Nephron progenitor cell (in vitro differentiated cells): ENCODE data around the gene ARL5A.

Experiments
- DNase-seq: peaks from one replicate; pipeline ENCODE4 v3.0.0; 2021
- H3K27ac Mint-ChIP-seq: 2 replicates; pipeline ENCODE4 v1.8.0; 2021; ENCODE audit warnings: mild to moderate bottlenecking, moderate library complexity, mixed read lengths
- H3K27me3 Mint-ChIP-seq: 2 replicates; pipeline ENCODE4 v1.8.0; 2021; ENCODE audit warnings: mild to moderate bottlenecking, low read depth, mixed read lengths; ENCODE audit not compliant: poor library complexity
- H3K36me3 Mint-ChIP-seq: 2 replicates; pipeline ENCODE4 v1.8.0; 2021; ENCODE audit warnings: low read depth, mixed read lengths
- H3K4me1 Mint-ChIP-seq: 2 replicates; pipeline ENCODE4 v1.8.0; 2021; ENCODE audit warnings: mixed read lengths
- H3K4me3 Mint-ChIP-seq: 2 replicates; pipeline ENCODE4 v1.8.0; 2021; ENCODE audit warnings: mild to moderate bottlenecking, moderate library complexity, mixed read lengths
- H3K9me3 Mint-ChIP-seq: 2 replicates; pipeline ENCODE4 v1.8.0; 2021; ENCODE audit warnings: mild to moderate bottlenecking, moderate library complexity, mixed read lengths
- CTCF ChIP-seq: fragments of 200-600 bp; sonication (generic); IDR thresholded peaks from 2 replicates; pipeline ENCODE4 v1.5.0; 2021; ENCODE audit warnings: antibody characterized with exemption

The ARL5A gene

DNA sequence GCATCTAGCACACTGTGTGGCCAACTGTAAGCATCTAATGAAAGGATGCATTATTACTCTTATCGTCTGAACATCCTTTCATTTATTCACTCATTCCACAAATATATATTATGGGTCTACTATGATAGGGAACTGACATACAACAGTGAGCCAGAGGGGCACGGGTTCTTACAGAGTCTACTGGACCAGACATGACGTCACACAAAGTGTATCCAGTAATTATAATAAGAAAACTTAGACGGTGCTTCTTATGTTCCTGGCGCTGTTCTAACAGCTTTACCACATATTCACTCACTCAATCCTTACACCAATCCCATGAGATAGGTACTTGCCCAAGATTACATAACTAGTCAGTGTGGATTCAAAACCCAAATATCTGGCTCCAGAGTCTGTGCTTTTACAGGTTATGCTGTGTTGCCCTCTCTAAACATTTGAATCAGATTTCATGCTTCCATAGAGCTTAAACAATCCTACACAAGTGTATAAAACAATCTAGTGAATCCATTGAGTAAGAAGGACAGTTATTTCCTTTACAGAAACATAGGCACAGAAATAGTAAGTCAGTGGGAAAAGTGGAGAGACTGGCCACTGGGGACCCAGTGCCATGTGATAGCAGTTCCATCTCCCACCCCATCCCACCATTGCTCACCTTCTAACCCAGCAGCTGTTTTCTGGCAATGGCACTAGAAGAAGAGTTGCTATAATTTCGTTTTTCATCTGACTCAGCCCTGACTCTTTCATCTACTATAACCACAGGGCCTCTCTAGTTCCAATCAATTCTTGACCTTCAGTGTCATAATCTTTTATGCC is 24.2 kb upstream of the ARL5A start:
- H3K36me3 Mint-ChIP-seq: no peaks in the 10 kb centered on the region
- no peak for DNase-seq
- no peak overlapping the region for H3K4me3 Mint-ChIP-seq
- no peaks in the 10 kb centered on the region for H3K27me3 Mint-ChIP-seq
- no peaks in the 10 kb centered on the region for H3K9me3 Mint-ChIP-seq
- no peak for TF ChIP-seq CTCF
- H3K4me1 Mint-ChIP-seq: peaks cover 26% of the 10 kb centered on the region
- peak overlapping the region; percentile 57 for H3K27ac Mint-ChIP-seq

- Mint-ChIP-seq H3K27ac (no peak overlapping the region), H3K36me3 (no peaks in the 10 kb centered on the region), H3K9me3 (no peaks in the 10 kb centered on the region), H3K4me3 (no peak overlapping the region), H3K4me1 (peaks cover 26% of the 10 kb centered on the region), H3K27me3 (no peaks in the 10 kb centered on the region)
- no peak for DNase-seq
- no peak for TF ChIP-seq CTCF
These were observed 23.5 kb upstream of the ARL5A start for GRCh38 chr2:151851761-151852160.

DNA sequence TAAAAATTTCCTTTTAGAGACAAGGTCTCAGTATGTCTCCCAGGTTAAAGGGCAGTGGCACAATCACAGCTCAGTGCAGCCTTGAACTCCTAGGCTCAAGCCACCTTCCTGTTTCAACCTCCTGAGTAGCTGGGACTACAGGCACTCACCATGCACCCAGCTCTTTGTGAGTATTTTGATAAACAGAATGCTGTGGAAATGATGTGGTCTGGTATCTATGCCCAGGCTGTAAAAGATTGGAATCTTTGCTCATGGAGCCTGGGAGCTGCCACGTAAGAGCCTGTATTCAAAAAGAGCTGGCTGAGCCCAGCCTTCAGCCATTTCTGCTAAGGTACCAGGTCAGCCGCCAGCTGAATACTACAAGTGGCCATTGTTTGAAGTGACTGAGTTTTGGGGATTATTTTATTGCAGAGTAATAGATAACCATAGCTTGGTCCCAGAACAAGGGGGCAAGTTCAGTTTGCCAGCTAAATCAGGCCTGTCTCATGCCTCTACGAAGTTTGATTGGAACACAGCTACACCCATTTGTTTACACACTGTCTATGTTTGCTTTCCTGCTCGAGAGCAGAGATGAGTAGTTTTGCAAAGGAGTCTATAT is 21.3 kb upstream of the ARL5A start:
- H3K27ac Mint-ChIP-seq: no peak overlapping the region
- H3K9me3 Mint-ChIP-seq: no peaks in the 10 kb centered on the region
- no peak for TF ChIP-seq CTCF

GRCh38 chr2:151845884-151846283 is 17.7 kb upstream of the ARL5A start:
- Mint-ChIP-seq H3K36me3 (no peaks in the 10 kb centered on the region), H3K9me3 (no peaks in the 10 kb centered on the region), H3K27ac (no peak overlapping the region), H3K4me3 (no peak overlapping the region), H3K27me3 (peaks cover 4% of the 10 kb centered on the region), H3K4me1 (peaks cover 26% of the 10 kb centered on the region)
- TF ChIP-seq CTCF: no peak
- no peak for DNase-seq

More for the DNA sequence above, 21.3 kb upstream of the ARL5A start:
- Mint-ChIP-seq H3K27me3 (no peaks in the 10 kb centered on the region), H3K4me3 (no peak overlapping the region), H3K4me1 (peaks cover 26% of the 10 kb centered on the region), H3K36me3 (no peaks in the 10 kb centered on the region)
- DNase-seq: no peak

- TF ChIP-seq CTCF: no peak
- H3K4me1 Mint-ChIP-seq: peaks cover 26% of the 10 kb centered on the region
- DNase-seq: no peak
- no peak overlapping the region for H3K4me3 Mint-ChIP-seq
- no peak overlapping the region for H3K27ac Mint-ChIP-seq
- no peaks in the 10 kb centered on the region for H3K36me3 Mint-ChIP-seq
- H3K9me3 Mint-ChIP-seq: no peaks in the 10 kb centered on the region
- H3K27me3 Mint-ChIP-seq: peaks cover 4% of the 10 kb centered on the region
These were observed 17.3 kb upstream of the ARL5A start for GRCh38 chr2:151845481-151845880.
